SK-N-SH treated with all-trans-retinoic acid at 6 μM for 48 hours (cell line): ENCODE results near the gene GRIA1.
A peak's percentile ranks its signal among the peaks of the same experiment; 100 is the strongest.

Experiments
- ATAC-seq: fragments of 200-7000 bp; cut with Tn5 transposase; 3 replicates; pipeline ENCODE4 v1.9.1; 2020; ENCODE audit warnings: mild to moderate bottlenecking, moderate library complexity
- ARNTL ChIP-seq: fragments of 450-650 bp; formaldehyde crosslinking; IDR thresholded peaks from 2 replicates; pipeline ENCODE4 v1.5.0; 2020; ENCODE audit warnings: low read depth, mild to moderate bottlenecking, moderate library complexity, borderline replicate concordance
- CREB5 ChIP-seq: fragments of 250-450 bp; sonication (Bioruptor Pico); IDR thresholded peaks from 2 replicates; pipeline ENCODE4 v1.5.1; 2020; ENCODE audit warnings: low read depth, mild to moderate bottlenecking, moderate library complexity
- CSDC2 ChIP-seq: fragments of 250-450 bp; sonication (Bioruptor Pico); IDR thresholded peaks from 2 replicates; pipeline ENCODE4 v1.5.0; 2020; ENCODE audit warnings: mild to moderate bottlenecking, moderate library complexity
- ESRRG ChIP-seq: fragments of 250-450 bp; sonication (Bioruptor Pico); IDR thresholded peaks from 2 replicates; pipeline ENCODE4 v1.6.1; 2021; ENCODE audit warnings: mild to moderate bottlenecking
- ISL1 ChIP-seq: fragments of 250-450 bp; sonication (Bioruptor Pico); IDR thresholded peaks from 2 replicates; pipeline ENCODE4 v2.1.2; 2022; ENCODE audit warnings: mild to moderate bottlenecking, moderate library complexity
- OSR1 ChIP-seq: fragments of 250-450 bp; sonication (Bioruptor Pico); IDR thresholded peaks from 2 replicates; pipeline ENCODE4 v1.8.0; 2022; ENCODE audit warnings: moderate library complexity, mild to moderate bottlenecking, inconsistent platforms
- PPARA ChIP-seq: fragments of 250-450 bp; sonication (Bioruptor Pico); IDR thresholded peaks from 2 replicates; pipeline ENCODE4 v1.5.0; 2020; ENCODE audit warnings: mild to moderate bottlenecking, borderline replicate concordance
- RARB ChIP-seq: fragments of 250-450 bp; sonication (Bioruptor Pico); IDR thresholded peaks from 2 replicates; pipeline ENCODE4 v1.8.0; 2021; ENCODE audit warnings: mild to moderate bottlenecking, moderate library complexity
- SNAI2 ChIP-seq: fragments of 250-450 bp; sonication (Bioruptor Pico); IDR thresholded peaks from 2 replicates; pipeline ENCODE4 v1.5.0; 2020; ENCODE audit warnings: mild to moderate bottlenecking, moderate library complexity
- TCF4 ChIP-seq: fragments of 250-450 bp; sonication (Bioruptor Pico); IDR thresholded peaks from 2 replicates; pipeline ENCODE4 v1.8.0; 2021; ENCODE audit warnings: mild to moderate bottlenecking, moderate library complexity, borderline replicate concordance
- TOX ChIP-seq: fragments of 250-450 bp; sonication (Bioruptor Pico); IDR thresholded peaks from 2 replicates; pipeline ENCODE4 v1.8.0; 2021; ENCODE audit warnings: mild to moderate bottlenecking, moderate library complexity, borderline replicate concordance
- ZC3H10 ChIP-seq: fragments of 250-450 bp; sonication (Bioruptor Pico); IDR thresholded peaks from 2 replicates; pipeline ENCODE4 v1.5.1; 2021; ENCODE audit warnings: mild to moderate bottlenecking, moderate library complexity
- ZFP3 ChIP-seq: fragments of 250-450 bp; sonication (Bioruptor Pico); IDR thresholded peaks from 2 replicates; pipeline ENCODE4 v1.5.0; 2020; ENCODE audit warnings: mild to moderate bottlenecking, moderate library complexity
- ZFP30 ChIP-seq: fragments of 450-650 bp; formaldehyde crosslinking; IDR thresholded peaks from 2 replicates; pipeline ENCODE4 v1.5.0; 2022; ENCODE audit warnings: mild to moderate bottlenecking, moderate library complexity
- ZNF565 ChIP-seq: fragments of 450-650 bp; formaldehyde crosslinking; conservative IDR thresholded peaks from 2 replicates; pipeline ENCODE4 v1.5.0; 2020; ENCODE audit warnings: low read depth, mild to moderate bottlenecking, moderate library complexity
- ZNF70 ChIP-seq: fragments of 450-650 bp; formaldehyde crosslinking; IDR thresholded peaks from 2 replicates; pipeline ENCODE4 v1.5.0; 2020; ENCODE audit warnings: mild to moderate bottlenecking, moderate library complexity
- ZNF8 ChIP-seq: fragments of 450-650 bp; formaldehyde crosslinking; IDR thresholded peaks from 2 replicates; pipeline ENCODE4 v1.5.0; 2020; ENCODE audit warnings: mild to moderate bottlenecking, moderate library complexity
- TF ChIP-seq, protein P1 (sequence below): fragments of 250-450 bp; sonication (Bioruptor Pico); IDR thresholded peaks from 2 replicates; pipeline ENCODE4 v1.8.0; 2020; ENCODE audit warnings: mild to moderate bottlenecking, moderate library complexity, borderline replicate concordance
- TF ChIP-seq, protein P2 (sequence below): fragments of 250-450 bp; sonication (Bioruptor Pico); IDR thresholded peaks from 2 replicates; pipeline ENCODE4 v1.8.0; 2021; ENCODE audit warnings: low read depth, mild to moderate bottlenecking, moderate library complexity, borderline replicate concordance
- TF ChIP-seq, protein P3 (sequence below): fragments of 250-450 bp; sonication (Bioruptor Pico); IDR thresholded peaks from 2 replicates; pipeline ENCODE4 v1.5.0; 2020; ENCODE audit warnings: mild to moderate bottlenecking, moderate library complexity
- TF ChIP-seq, protein P4 (sequence below): fragments of 250-450 bp; sonication (Bioruptor Pico); IDR thresholded peaks from 2 replicates; pipeline ENCODE4 v1.5.1; 2021; ENCODE audit warnings: mild to moderate bottlenecking, moderate library complexity

GRIA1 gene

DNA sequence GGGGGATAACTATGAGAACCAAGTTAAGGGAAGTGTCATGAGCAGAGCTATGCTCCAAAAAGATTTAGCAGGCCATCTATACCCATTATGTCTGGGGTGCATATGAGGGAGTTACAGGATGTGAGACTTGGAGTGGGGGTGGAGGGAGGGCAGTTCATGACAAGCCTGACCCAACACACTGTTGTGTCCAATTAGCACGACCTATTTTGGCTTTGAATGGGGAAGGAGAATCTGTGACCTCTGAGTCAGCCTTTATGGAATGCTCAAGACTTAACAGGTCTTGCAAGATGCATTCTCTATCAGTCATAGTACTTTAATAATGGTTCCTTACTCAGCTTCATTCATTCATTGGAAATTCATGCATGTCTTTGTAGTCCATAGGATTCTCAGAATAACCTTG, 71.7 kb downstream of the GRIA1 start:
- ATAC-seq = peak; percentile 62
- TF ChIP-seq, protein P1, sequence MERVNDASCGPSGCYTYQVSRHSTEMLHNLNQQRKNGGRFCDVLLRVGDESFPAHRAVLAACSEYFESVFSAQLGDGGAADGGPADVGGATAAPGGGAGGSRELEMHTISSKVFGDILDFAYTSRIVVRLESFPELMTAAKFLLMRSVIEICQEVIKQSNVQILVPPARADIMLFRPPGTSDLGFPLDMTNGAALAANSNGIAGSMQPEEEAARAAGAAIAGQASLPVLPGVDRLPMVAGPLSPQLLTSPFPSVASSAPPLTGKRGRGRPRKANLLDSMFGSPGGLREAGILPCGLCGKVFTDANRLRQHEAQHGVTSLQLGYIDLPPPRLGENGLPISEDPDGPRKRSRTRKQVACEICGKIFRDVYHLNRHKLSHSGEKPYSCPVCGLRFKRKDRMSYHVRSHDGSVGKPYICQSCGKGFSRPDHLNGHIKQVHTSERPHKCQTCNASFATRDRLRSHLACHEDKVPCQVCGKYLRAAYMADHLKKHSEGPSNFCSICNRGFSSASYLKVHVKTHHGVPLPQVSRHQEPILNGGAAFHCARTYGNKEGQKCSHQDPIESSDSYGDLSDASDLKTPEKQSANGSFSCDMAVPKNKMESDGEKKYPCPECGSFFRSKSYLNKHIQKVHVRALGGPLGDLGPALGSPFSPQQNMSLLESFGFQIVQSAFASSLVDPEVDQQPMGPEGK = no peak
- TF ChIP-seq ZNF565 (CRISPR knock-in tag) (no peak), TCF4 (CRISPR knock-in tag) (no peak), ZC3H10 (no peak), CREB5 (CRISPR knock-in tag) (no peak), ZFP3 (no peak), PPARA (no peak), TOX (CRISPR knock-in tag) (no peak), ESRRG (CRISPR knock-in tag) (no peak), ZNF70 (no peak), OSR1 (CRISPR knock-in tag) (no peak), ZFP30 (CRISPR knock-in tag) (no peak), SNAI2 (CRISPR knock-in tag) (no peak), CSDC2 (CRISPR knock-in tag) (no peak), RARB (CRISPR knock-in tag) (no peak)
- TF ChIP-seq, protein P2, sequence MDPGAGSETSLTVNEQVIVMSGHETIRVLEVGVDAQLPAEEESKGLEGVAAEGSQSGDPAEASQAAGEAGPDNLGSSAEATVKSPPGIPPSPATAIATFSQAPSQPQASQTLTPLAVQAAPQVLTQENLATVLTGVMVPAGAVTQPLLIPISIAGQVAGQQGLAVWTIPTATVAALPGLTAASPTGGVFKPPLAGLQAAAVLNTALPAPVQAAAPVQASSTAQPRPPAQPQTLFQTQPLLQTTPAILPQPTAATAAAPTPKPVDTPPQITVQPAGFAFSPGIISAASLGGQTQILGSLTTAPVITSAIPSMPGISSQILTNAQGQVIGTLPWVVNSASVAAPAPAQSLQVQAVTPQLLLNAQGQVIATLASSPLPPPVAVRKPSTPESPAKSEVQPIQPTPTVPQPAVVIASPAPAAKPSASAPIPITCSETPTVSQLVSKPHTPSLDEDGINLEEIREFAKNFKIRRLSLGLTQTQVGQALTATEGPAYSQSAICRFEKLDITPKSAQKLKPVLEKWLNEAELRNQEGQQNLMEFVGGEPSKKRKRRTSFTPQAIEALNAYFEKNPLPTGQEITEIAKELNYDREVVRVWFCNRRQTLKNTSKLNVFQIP (CRISPR knock-in tag) = no peak
- TF ChIP-seq, protein P3, sequence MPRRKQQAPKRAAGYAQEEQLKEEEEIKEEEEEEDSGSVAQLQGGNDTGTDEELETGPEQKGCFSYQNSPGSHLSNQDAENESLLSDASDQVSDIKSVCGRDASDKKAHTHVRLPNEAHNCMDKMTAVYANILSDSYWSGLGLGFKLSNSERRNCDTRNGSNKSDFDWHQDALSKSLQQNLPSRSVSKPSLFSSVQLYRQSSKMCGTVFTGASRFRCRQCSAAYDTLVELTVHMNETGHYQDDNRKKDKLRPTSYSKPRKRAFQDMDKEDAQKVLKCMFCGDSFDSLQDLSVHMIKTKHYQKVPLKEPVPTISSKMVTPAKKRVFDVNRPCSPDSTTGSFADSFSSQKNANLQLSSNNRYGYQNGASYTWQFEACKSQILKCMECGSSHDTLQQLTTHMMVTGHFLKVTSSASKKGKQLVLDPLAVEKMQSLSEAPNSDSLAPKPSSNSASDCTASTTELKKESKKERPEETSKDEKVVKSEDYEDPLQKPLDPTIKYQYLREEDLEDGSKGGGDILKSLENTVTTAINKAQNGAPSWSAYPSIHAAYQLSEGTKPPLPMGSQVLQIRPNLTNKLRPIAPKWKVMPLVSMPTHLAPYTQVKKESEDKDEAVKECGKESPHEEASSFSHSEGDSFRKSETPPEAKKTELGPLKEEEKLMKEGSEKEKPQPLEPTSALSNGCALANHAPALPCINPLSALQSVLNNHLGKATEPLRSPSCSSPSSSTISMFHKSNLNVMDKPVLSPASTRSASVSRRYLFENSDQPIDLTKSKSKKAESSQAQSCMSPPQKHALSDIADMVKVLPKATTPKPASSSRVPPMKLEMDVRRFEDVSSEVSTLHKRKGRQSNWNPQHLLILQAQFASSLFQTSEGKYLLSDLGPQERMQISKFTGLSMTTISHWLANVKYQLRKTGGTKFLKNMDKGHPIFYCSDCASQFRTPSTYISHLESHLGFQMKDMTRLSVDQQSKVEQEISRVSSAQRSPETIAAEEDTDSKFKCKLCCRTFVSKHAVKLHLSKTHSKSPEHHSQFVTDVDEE (CRISPR knock-in tag) = no peak
- TF ChIP-seq, protein P4, sequence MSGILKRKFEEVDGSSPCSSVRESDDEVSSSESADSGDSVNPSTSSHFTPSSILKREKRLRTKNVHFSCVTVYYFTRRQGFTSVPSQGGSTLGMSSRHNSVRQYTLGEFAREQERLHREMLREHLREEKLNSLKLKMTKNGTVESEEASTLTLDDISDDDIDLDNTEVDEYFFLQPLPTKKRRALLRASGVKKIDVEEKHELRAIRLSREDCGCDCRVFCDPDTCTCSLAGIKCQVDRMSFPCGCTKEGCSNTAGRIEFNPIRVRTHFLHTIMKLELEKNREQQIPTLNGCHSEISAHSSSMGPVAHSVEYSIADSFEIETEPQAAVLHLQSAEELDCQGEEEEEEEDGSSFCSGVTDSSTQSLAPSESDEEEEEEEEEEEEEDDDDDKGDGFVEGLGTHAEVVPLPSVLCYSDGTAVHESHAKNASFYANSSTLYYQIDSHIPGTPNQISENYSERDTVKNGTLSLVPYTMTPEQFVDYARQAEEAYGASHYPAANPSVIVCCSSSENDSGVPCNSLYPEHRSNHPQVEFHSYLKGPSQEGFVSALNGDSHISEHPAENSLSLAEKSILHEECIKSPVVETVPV (CRISPR knock-in tag) = no peak

DNA sequence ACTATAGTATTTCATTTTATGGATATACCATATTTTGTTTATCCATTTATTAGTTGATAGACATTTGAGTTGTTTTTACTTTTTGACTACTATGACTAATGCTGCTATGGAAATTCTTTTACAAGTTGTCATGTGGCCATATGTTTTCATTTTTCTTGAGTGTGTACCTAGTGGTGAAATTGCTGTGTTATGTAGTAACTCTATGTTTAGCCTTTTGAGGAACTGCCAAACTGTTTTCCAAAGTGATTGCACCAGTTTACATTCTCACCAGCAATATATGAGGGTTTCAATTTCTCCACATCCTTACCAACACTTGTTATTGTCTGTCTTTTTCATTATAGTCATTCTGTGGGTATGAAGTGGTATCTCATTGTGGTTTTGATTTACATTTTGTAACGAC, 75.4 kb downstream of the GRIA1 start:
- no peak for ATAC-seq
- TF ChIP-seq ESRRG (CRISPR knock-in tag) = no peak
- 0 out of 2 replicates have a peak, but pooled peaks have one; percentile 33 for TF ChIP-seq ZNF8 (CRISPR knock-in tag)

DNA sequence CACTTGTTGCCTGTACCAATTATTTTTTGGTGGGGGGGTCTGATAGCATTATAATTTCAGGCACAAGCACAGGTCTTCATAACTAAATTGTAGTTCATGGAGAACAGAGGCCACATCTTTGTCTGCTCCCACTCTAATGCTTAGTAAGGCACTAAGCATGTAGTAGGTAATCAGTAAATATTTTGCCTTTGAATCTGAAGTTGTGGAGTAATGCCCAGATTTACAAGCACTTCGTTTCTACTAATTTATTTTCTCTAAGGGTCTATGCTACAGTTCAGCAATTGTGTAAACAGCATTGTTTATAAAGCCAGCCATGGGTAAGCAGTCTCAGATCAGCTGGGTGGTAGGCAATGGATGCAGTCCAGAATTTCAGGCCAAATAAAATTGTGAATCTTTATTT, 78.6 kb downstream of the GRIA1 start:
- no peak for ATAC-seq
- TF ChIP-seq, protein P2 (CRISPR knock-in tag) = no peak
- TF ChIP-seq CSDC2 (CRISPR knock-in tag) (no peak), ZNF565 (CRISPR knock-in tag) (no peak), ARNTL (CRISPR knock-in tag) (no peak), OSR1 (CRISPR knock-in tag) (no peak), ISL1 (no peak), ESRRG (CRISPR knock-in tag) (no peak), CREB5 (CRISPR knock-in tag) (no peak)
- TF ChIP-seq, protein P1 = no peak
- TF ChIP-seq, protein P3 (CRISPR knock-in tag) = no peak
